Stimulated activated CD8-positive, alpha-beta memory T cell treated with anti-CD3 and anti-CD28 coated beads, Interleukin-7, amount 100 ng/mL, for 48 hours (primary cell): ENCODE data around the gene CCNY.

Experiments used
- DNase-seq, 2 donors: peaks; one replicate each; pipeline ENCODE4 v3.0.0-alpha.2; 2020; ENCODE audit warnings: low read depth in 1 of 2; ENCODE audit errors: extremely low read depth in 1 of 2

Gene CCNY

GRCh38 chr10:35545878-35546590 lies 209.7 kb downstream of the CCNY start:
- DNase-seq, result no peak

GRCh38 chr10:35546824-35547225 lies 210.5 kb downstream of the CCNY start:
- no peak for DNase-seq

- no peak for DNase-seq
Measured at GRCh38 chr10:35552650-35553342, 216.5 kb downstream of the CCNY start.

GRCh38 chr10:35554036-35554435 lies 217.7 kb downstream of the CCNY start:
- DNase-seq, result no peak

- DNase-seq, result no peak
Measured at GRCh38 chr10:35554461-35555056, 218.2 kb downstream of the CCNY start.

- no peak for DNase-seq
Measured at GRCh38 chr10:35555962-35556930, 219.9 kb downstream of the CCNY start.

GRCh38 chr10:35558276-35558675 lies 222.0 kb downstream of the CCNY start:
- DNase-seq, result no peak

- no peak for DNase-seq
Measured at GRCh38 chr10:35559416-35559815, 223.1 kb downstream of the CCNY start.

GRCh38 chr10:35561715-35562114 lies 225.4 kb downstream of the CCNY start:
- DNase-seq, result no peak

GRCh38 chr10:35562427-35562826 lies 226.1 kb downstream of the CCNY start:
- no peak for DNase-seq

GRCh38 chr10:35563261-35563891 lies 227.1 kb downstream of the CCNY start:
- DNase-seq, result no peak

GRCh38 chr10:35564341-35564968 lies 228.1 kb downstream of the CCNY start:
- no peak for DNase-seq

- no peak for DNase-seq
Measured at GRCh38 chr10:35565602-35566081, 229.3 kb downstream of the CCNY start.

- DNase-seq, result no peak
Measured at GRCh38 chr10:35567951-35568350, 231.6 kb downstream of the CCNY start.

GRCh38 chr10:35568483-35569015 lies 232.2 kb downstream of the CCNY start:
- no peak for DNase-seq

- DNase-seq, result no peak
Measured at GRCh38 chr10:35569111-35569707, 232.9 kb downstream of the CCNY start.

- no peak for DNase-seq
Measured at GRCh38 chr10:35569836-35570235, 233.5 kb downstream of the CCNY start.

- DNase-seq, result no peak
Measured at GRCh38 chr10:35570397-35570796, 234.1 kb downstream of the CCNY start.

GRCh38 chr10:35572583-35572982 lies 236.3 kb downstream of the CCNY start:
- DNase-seq, result no peak
